ENCODE measurements around the gene CDX2.

- TF ChIP-seq CTCF (IDR thresholded peaks at IDR 0.05 in 4 of 5, conservative IDR thresholded peaks at IDR 0.05 in 1 of 5) = no peak
- TF ChIP-seq POLR2A (IDR thresholded peaks at IDR 0.05) = no peak
Measured at GRCh38 chr13:28001049-28001448, 31.9 kb upstream of the CDX2 start.
